Right cardiac atrium (tissue), 5 donors: ENCODE results near the gene SLC29A2. TPM values are rescaled to one million over a fixed set of nuclear protein-coding genes. Genes with fewer than 3 reads are reported as not detected.

Source experiments
- ATAC-seq, 2 donors: fragments of 200-7000 bp; cut with Tn5 transposase; one replicate each; pipeline versions ENCODE4 v1.8.0 to v1.9.1; 2020; ENCODE audit warnings: moderate library complexity in 2 of 2, mild to moderate bottlenecking in 1 of 2
- DNase-seq, 3 donors: peaks; one replicate each; pipeline ENCODE4 v3.0.0-alpha.2; 2020
- H3K27ac ChIP-seq: one replicate; pipeline ENCODE4 v1.5.1; 2013; ENCODE audit warnings: mild to moderate bottlenecking, low read length, control low read depth, moderate library complexity
- H3K27me3 ChIP-seq: one replicate; pipeline ENCODE4 v1.6.1; 2013; ENCODE audit not compliant: control insufficient read depth, insufficient read depth
- H3K4me1 ChIP-seq: one replicate; pipeline ENCODE4 v1.6.1; 2013; ENCODE audit warnings: low read length; ENCODE audit not compliant: control insufficient read depth, insufficient read depth
- H3K4me3 ChIP-seq: one replicate; pipeline ENCODE4 v1.5.1; 2013; ENCODE audit warnings: low read length, control low read depth
- H3K9me3 ChIP-seq: one replicate; pipeline ENCODE4 v1.6.1; 2013; ENCODE audit warnings: low read length; ENCODE audit not compliant: control insufficient read depth
- WGBS: extraction: QIAGEN DNeasy Blood & Tissue Kit; methylation state at CpG from one replicate; pipeline ENCODE4 v1.1.7; 2013; 5-methylcytosine and 5-hydroxymethylcytosine counted together
- intact Hi-C, 4 donors: fragments of 100-400 bp; cut with DNase I; formaldehyde crosslinking; loops; one replicate each; pipeline versions ENCODE4 v1.11.0 to v1.14.0; 2022 to 2023
- polyA plus RNA-seq: library from polyadenylated mRNA; stranded (reverse); fragments of 200-250 nt; gene quantifications from one replicate; pipeline ENCODE4 v1.2.3, GENCODE V29; 2013
- total RNA-seq, 4 donors: library from RNA; stranded (reverse); fragmentation: NEBNext Ultra II Directional; extraction: Animal tissue kit (Norgen Biotek cat#: 25700); gene quantifications; one replicate each; pipeline ENCODE4 v1.2.1, GENCODE V29; 2021
- donor health status: healthy with polysubstance abuse.
- donor health status: DM: no; HTN: yes; CAD: no.
- donor health status: DM: no; HTN: no; CAD: no.
- donor health status: DM: no; HTN: yes; CAD: no; lungs with severe emphysema.
- donor health status: DM: yes; HTN: yes; CAD: no.

The SLC29A2 gene
- total and polyA plus RNA-seq, 5 donors: 18.7 to 33.2 (median 28.2) TPM

GRCh38 chr11:66412110-66412509 lies 40.5 kb upstream of the SLC29A2 start:
- intact Hi-C loops: no loop called here
- Histone ChIP-seq H3K9me3 (no peaks in the 10 kb centered on the region), H3K27ac (no peak overlapping the region), H3K4me3 (no peak overlapping the region), H3K27me3 (no peaks in the 10 kb centered on the region), H3K4me1 (no peaks in the 10 kb centered on the region)
- no peak for DNase-seq
- ATAC-seq: no peak
- 64% methylated on average over 7 of the region's 7 CpGs for WGBS

GRCh38 chr11:66411323-66411722 lies 39.8 kb upstream of the SLC29A2 start:
- ATAC-seq (no peak), DNase-seq (no peak)
- Histone ChIP-seq H3K27ac (no peak overlapping the region), H3K4me3 (no peak overlapping the region), H3K4me1 (no peaks in the 10 kb centered on the region), H3K9me3 (no peaks in the 10 kb centered on the region), H3K27me3 (no peaks in the 10 kb centered on the region)
- WGBS: 67% methylated on average over 4 of the region's 4 CpGs
- intact Hi-C loops: no loop called here

- DNase-seq: no peak
- no peaks in the 10 kb centered on the region for H3K27me3 ChIP-seq
- ATAC-seq: no peak
- no peak overlapping the region for H3K27ac ChIP-seq
- intact Hi-C loops: no loop called here
- WGBS: 87% methylated on average over 12 of the region's 12 CpGs
- H3K4me3 ChIP-seq: no peak overlapping the region
- no peaks in the 10 kb centered on the region for H3K9me3 ChIP-seq
- no peaks in the 10 kb centered on the region for H3K4me1 ChIP-seq
These were observed 38.6 kb upstream of the SLC29A2 start for GRCh38 chr11:66410191-66410590.

GRCh38 chr11:66409226-66409625 lies 37.7 kb upstream of the SLC29A2 start:
- intact Hi-C loops: loop anchor here (2.0 to 10.0 kb wide), 3 partner anchors 22 to 426 kb away; partner anchors contain the start of gene RBM4B (in 1 of the 4)
- Histone ChIP-seq H3K27ac (no peak overlapping the region), H3K27me3 (no peaks in the 10 kb centered on the region), H3K9me3 (no peaks in the 10 kb centered on the region), H3K4me1 (no peaks in the 10 kb centered on the region), H3K4me3 (peak overlapping the region; percentile 34)
- ATAC-seq (peak in 1 of 2 donors; percentile 12), DNase-seq (no peak)
- WGBS: 19% methylated on average over 15 of the region's 15 CpGs

GRCh38 chr11:66408488-66409214 lies 37.1 kb upstream of the SLC29A2 start:
- peak overlapping the region; percentile 34 for H3K4me3 ChIP-seq
- ATAC-seq: peak; percentile 93 to 95
- peak; percentile 93 to 96 (median 95) for DNase-seq
- H3K4me1 ChIP-seq: no peaks in the 10 kb centered on the region
- intact Hi-C loops: loop anchor here (2.0 to 10.0 kb wide), 3 partner anchors 22 to 426 kb away; partner anchors contain the start of gene RBM4B (in 1 of the 4)
- WGBS: under 1% methylated on average over 63 of the region's 63 CpGs
- no peaks in the 10 kb centered on the region for H3K9me3 ChIP-seq
- no peaks in the 10 kb centered on the region for H3K27me3 ChIP-seq
- H3K27ac ChIP-seq: no peak overlapping the region

- 45% methylated on average over 5 of the region's 5 CpGs for WGBS
- Histone ChIP-seq H3K27ac (no peak overlapping the region), H3K9me3 (no peaks in the 10 kb centered on the region), H3K4me1 (no peaks in the 10 kb centered on the region), H3K27me3 (no peaks in the 10 kb centered on the region), H3K4me3 (no peak overlapping the region)
- DNase-seq (no peak), ATAC-seq (no peak)
- intact Hi-C loops: loop anchor here (2.0 to 10.0 kb wide), 3 partner anchors 23 to 427 kb away; partner anchors contain the start of gene RBM4B (in 1 of the 4)
These were observed 36.1 kb upstream of the SLC29A2 start for GRCh38 chr11:66407651-66408050.

GRCh38 chr11:66393954-66394353 lies 22.4 kb upstream of the SLC29A2 start:
- WGBS: 76% methylated on average over 3 of the region's 3 CpGs
- Histone ChIP-seq H3K27ac (no peak overlapping the region), H3K4me3 (no peak overlapping the region), H3K4me1 (no peaks in the 10 kb centered on the region), H3K9me3 (no peaks in the 10 kb centered on the region), H3K27me3 (no peaks in the 10 kb centered on the region)
- intact Hi-C loops: no loop called here
- ATAC-seq (no peak), DNase-seq (no peak)

GRCh38 chr11:66391322-66391721 lies 19.8 kb upstream of the SLC29A2 start:
- WGBS: 80% methylated on average over 6 of the region's 6 CpGs
- Histone ChIP-seq H3K4me3 (no peak overlapping the region), H3K9me3 (no peaks in the 10 kb centered on the region), H3K27ac (no peak overlapping the region), H3K27me3 (no peaks in the 10 kb centered on the region), H3K4me1 (no peaks in the 10 kb centered on the region)
- intact Hi-C loops: no loop called here
- ATAC-seq (no peak), DNase-seq (no peak)

GRCh38 chr11:66388780-66389386 lies 17.3 kb upstream of the SLC29A2 start:
- Histone ChIP-seq H3K9me3 (no peaks in the 10 kb centered on the region), H3K27ac (no peak overlapping the region), H3K4me3 (no peak overlapping the region), H3K4me1 (no peaks in the 10 kb centered on the region), H3K27me3 (no peaks in the 10 kb centered on the region)
- DNase-seq (peak; percentile 63 to 83 (median 68)), ATAC-seq (peak; percentile 56 to 62)
- intact Hi-C loops: loop anchor here in 3 of 4 donors (5.0 to 10.0 kb wide), 2 partner anchors 74 to 77 kb away; partner anchors contain the start of gene CD248 (in 1 of the 3)
- WGBS: 29% methylated on average over 8 of the region's 8 CpGs

- H3K27ac ChIP-seq: no peak overlapping the region
These were observed 14.9 kb upstream of the SLC29A2 start for GRCh38 chr11:66386171-66387069.

More at GRCh38 chr11:66386171-66387069, 14.9 kb upstream of the SLC29A2 start:
- H3K4me3 ChIP-seq: no peak overlapping the region
- peak; percentile 86 to 94 (median 91) for DNase-seq
- 7% methylated on average over 20 of the region's 20 CpGs for WGBS
- H3K27me3 ChIP-seq: no peaks in the 10 kb centered on the region
- intact Hi-C loops: loop anchor here in 3 of 4 donors (5.0 to 10.0 kb wide), 2 partner anchors 72 to 74 kb away; partner anchors contain the start of gene CD248 (in 1 of the 3)
- no peaks in the 10 kb centered on the region for H3K4me1 ChIP-seq
- H3K9me3 ChIP-seq: no peaks in the 10 kb centered on the region
- peak; percentile 68 to 72 for ATAC-seq
